ENCODE data around the gene CHPF2.

DNA sequence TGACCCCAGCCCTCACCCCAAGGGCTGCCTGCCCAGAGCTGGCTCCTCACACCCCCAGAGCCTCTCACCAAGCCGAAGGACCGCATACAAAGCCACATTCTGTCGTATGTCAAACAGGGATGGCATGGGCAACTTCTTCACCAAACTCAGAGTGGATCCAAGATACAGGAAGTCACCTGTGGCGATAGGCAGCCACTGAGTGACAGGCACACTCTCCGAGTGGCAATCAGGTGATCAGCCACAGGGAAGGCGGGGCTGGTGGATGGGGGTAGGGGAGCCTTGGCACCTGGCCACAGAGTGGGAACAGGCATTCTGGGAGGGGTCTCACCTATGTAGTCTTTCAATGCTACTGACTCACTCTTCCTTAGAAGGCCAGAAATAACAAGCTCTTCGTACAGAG, 38.1 kb upstream of the CHPF2 start:
- TF ChIP-seq, protein P1, sequence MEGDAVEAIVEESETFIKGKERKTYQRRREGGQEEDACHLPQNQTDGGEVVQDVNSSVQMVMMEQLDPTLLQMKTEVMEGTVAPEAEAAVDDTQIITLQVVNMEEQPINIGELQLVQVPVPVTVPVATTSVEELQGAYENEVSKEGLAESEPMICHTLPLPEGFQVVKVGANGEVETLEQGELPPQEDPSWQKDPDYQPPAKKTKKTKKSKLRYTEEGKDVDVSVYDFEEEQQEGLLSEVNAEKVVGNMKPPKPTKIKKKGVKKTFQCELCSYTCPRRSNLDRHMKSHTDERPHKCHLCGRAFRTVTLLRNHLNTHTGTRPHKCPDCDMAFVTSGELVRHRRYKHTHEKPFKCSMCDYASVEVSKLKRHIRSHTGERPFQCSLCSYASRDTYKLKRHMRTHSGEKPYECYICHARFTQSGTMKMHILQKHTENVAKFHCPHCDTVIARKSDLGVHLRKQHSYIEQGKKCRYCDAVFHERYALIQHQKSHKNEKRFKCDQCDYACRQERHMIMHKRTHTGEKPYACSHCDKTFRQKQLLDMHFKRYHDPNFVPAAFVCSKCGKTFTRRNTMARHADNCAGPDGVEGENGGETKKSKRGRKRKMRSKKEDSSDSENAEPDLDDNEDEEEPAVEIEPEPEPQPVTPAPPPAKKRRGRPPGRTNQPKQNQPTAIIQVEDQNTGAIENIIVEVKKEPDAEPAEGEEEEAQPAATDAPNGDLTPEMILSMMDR (IDR thresholded peaks at IDR 0.05; ENCODE audit: low read depth, low read length) = no peak
- TF ChIP-seq EZH2phosphoT487 (IDR thresholded peaks at IDR 0.05; ENCODE audit: low read depth) = no peak

All from OCI-LY3 (cell line).